Measurements from ENCODE around the gene ACVRL1. TPM values are rescaled to one million over a fixed set of nuclear protein-coding genes. Genes with fewer than 3 reads are reported as not detected.

The ACVRL1 gene
- total RNA-seq, 1 experiment from 2014 or later = not detected

DNA sequence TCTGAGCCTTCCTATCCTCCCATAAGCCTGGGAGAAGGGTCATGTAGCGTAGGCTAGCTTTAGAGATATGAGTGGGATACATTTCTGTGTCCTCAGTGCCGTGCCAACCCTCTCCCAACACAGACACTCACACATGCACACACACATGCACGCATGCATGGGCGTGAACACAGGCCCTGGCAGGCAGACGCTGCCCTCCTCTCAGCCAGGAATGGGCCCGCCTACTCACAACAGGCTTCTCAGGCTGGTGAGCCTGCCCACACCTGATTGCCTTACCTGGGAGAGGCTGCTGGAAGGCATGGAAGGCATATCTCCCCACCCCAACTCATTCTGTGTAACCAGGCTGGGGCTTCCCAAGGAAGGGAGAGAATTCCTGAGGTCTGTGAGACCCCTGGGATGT is 31.4 kb downstream of the ACVRL1 start:
- no peaks in the 10 kb centered on the region for H3K36me3 ChIP-seq (ENCODE audit: low read depth)
- intact Hi-C loops (cut with micrococcal nuclease; ENCODE audit: unreplicated experiment) = loop anchor here (1.0 kb wide), 1 partner anchor 11 kb away; no protein-coding TSS in a partner anchor
- POLR2A ChIA-PET (ENCODE audit: unreplicated experiment) = no interaction called here
- H2AFZ ChIP-seq = no peak overlapping the region
- DNase-seq = no peak
- H3K4me1 ChIP-seq (replicated peaks; ENCODE audit: insufficient read depth) = no peaks in the 10 kb centered on the region
- no peaks in the 10 kb centered on the region for H4K20me1 ChIP-seq (ENCODE audit: insufficient read depth)
- no peak overlapping the region for H3K4me2 ChIP-seq
- no peak overlapping the region for H3K27ac ChIP-seq
- H3K79me2 ChIP-seq (ENCODE audit: low read depth) = no peaks in the 10 kb centered on the region
- no peaks in the 10 kb centered on the region for H3F3A ChIP-seq (ENCODE audit: insufficient read depth, low read depth)
- no peaks in the 10 kb centered on the region for H3K9me2 ChIP-seq (ENCODE audit: insufficient read depth)
- no peaks in the 10 kb centered on the region for H3K9me3 ChIP-seq (ENCODE audit: insufficient read depth, low read depth)
- no TSS peak for BruUV-seq (replicated peaks)
- no peak overlapping the region for H3K4me3 ChIP-seq
- H3K27me3 ChIP-seq (ENCODE audit: insufficient read depth, low read depth) = peaks cover 63% of the 10 kb centered on the region
- TF ChIP-seq EZH2 (IDR thresholded peaks at IDR 0.05; ENCODE audit: low read depth) = no peak
- TF ChIP-seq, protein P1, sequence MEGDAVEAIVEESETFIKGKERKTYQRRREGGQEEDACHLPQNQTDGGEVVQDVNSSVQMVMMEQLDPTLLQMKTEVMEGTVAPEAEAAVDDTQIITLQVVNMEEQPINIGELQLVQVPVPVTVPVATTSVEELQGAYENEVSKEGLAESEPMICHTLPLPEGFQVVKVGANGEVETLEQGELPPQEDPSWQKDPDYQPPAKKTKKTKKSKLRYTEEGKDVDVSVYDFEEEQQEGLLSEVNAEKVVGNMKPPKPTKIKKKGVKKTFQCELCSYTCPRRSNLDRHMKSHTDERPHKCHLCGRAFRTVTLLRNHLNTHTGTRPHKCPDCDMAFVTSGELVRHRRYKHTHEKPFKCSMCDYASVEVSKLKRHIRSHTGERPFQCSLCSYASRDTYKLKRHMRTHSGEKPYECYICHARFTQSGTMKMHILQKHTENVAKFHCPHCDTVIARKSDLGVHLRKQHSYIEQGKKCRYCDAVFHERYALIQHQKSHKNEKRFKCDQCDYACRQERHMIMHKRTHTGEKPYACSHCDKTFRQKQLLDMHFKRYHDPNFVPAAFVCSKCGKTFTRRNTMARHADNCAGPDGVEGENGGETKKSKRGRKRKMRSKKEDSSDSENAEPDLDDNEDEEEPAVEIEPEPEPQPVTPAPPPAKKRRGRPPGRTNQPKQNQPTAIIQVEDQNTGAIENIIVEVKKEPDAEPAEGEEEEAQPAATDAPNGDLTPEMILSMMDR (conservative IDR thresholded peaks at IDR 0.05) = no peak
- CTCF ChIA-PET = no interaction called here

DNA sequence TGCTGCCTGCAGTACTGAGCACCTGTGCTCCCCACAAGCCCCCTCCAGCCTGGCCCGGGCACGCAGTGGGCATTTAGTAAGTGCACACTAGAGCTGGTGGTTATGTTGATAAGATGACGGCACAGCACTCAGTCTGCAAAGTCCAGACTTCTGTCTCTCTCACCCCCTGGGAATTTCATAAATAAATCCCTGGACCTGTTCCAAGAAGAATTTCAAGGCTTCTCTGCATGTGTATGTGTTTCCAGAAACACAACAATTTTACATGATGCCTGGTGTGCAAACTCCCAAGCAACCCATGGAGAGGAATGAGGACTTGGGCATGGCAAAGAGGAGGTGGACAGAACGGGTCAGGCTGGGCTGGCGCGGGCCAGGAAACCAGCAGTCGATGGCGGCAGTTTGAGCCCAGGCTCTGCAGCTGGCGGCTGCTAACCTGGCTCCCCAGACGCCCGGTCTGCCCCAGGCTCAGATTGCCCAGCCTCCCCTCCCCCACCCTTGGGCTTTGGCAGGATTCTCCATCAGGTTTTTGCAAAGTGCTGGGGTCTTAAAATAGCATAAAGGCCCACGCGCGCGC is 33.8 kb downstream of the ACVRL1 start:
- no peaks in the 10 kb centered on the region for H3F3A ChIP-seq (ENCODE audit: insufficient read depth, low read depth)
- POLR2A ChIA-PET (ENCODE audit: unreplicated experiment) = no interaction called here
- no peak overlapping the region for H3K4me2 ChIP-seq
- CTCF ChIA-PET = no interaction called here
- H3K9me2 ChIP-seq (ENCODE audit: insufficient read depth) = no peaks in the 10 kb centered on the region
- intact Hi-C loops (cut with micrococcal nuclease; ENCODE audit: unreplicated experiment) = no loop called here
- no peak for DNase-seq
- H3K36me3 ChIP-seq (ENCODE audit: low read depth) = no peaks in the 10 kb centered on the region
- no peaks in the 10 kb centered on the region for H4K20me1 ChIP-seq (ENCODE audit: insufficient read depth)
- peaks cover 58% of the 10 kb centered on the region for H3K27me3 ChIP-seq (ENCODE audit: insufficient read depth, low read depth)
- no TSS peak for BruUV-seq (replicated peaks)
- H3K4me1 ChIP-seq (replicated peaks; ENCODE audit: insufficient read depth) = no peaks in the 10 kb centered on the region
- H3K79me2 ChIP-seq (ENCODE audit: low read depth) = no peaks in the 10 kb centered on the region
- no peak overlapping the region for H2AFZ ChIP-seq
- H3K4me3 ChIP-seq = no peak overlapping the region
- TF ChIP-seq, protein P1 (conservative IDR thresholded peaks at IDR 0.05) = no peak
- no peak for TF ChIP-seq EZH2 (IDR thresholded peaks at IDR 0.05; ENCODE audit: low read depth)
- H3K27ac ChIP-seq = no peak overlapping the region
- H3K9me3 ChIP-seq (ENCODE audit: insufficient read depth, low read depth) = peaks cover 10% of the 10 kb centered on the region; the same call in 1 of the 2 replicates

DNA sequence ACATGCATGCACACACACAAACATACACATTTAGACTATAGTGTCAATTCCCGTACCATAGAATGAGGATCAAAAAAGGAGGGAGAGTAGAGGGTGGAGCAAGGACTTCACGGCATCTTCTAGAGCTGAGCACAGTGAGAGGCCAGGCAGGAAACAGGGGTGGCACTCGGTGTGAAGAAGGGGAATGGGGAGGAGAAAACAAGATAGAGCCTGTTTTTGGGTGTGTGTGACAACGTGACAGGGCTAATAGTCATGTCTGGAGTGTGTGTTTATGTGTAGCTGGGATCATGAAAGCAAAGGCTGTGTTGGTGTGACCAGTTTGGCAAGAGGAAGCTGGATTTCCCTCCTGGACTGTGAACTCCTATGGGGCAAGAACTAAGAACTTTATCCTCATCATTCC is 34.3 kb downstream of the ACVRL1 start:
- H3K27me3 ChIP-seq (ENCODE audit: insufficient read depth, low read depth) = peaks cover 56% of the 10 kb centered on the region
- no peak for DNase-seq
- no peaks in the 10 kb centered on the region for H3K4me1 ChIP-seq (replicated peaks; ENCODE audit: insufficient read depth)
- no peak overlapping the region for H2AFZ ChIP-seq
- no peak overlapping the region for H3K4me3 ChIP-seq
- POLR2A ChIA-PET (ENCODE audit: unreplicated experiment) = no interaction called here
- no peak overlapping the region for H3K4me2 ChIP-seq
- no peak for TF ChIP-seq EZH2 (IDR thresholded peaks at IDR 0.05; ENCODE audit: low read depth)
- TF ChIP-seq, protein P1 (conservative IDR thresholded peaks at IDR 0.05) = no peak
- no peaks in the 10 kb centered on the region for H3K79me2 ChIP-seq (ENCODE audit: low read depth)
- peaks cover 10% of the 10 kb centered on the region; the same call in 1 of the 2 replicates for H3K9me3 ChIP-seq (ENCODE audit: insufficient read depth, low read depth)
- no peaks in the 10 kb centered on the region for H4K20me1 ChIP-seq (ENCODE audit: insufficient read depth)
- H3K36me3 ChIP-seq (ENCODE audit: low read depth) = no peaks in the 10 kb centered on the region
- H3F3A ChIP-seq (ENCODE audit: insufficient read depth, low read depth) = no peaks in the 10 kb centered on the region
- intact Hi-C loops (cut with micrococcal nuclease; ENCODE audit: unreplicated experiment) = no loop called here
- no TSS peak for BruUV-seq (replicated peaks)
- no peaks in the 10 kb centered on the region for H3K9me2 ChIP-seq (ENCODE audit: insufficient read depth)
- no peak overlapping the region for H3K27ac ChIP-seq
- CTCF ChIA-PET = no interaction called here

Data from PC-9 (cell line).